HG03095 (cell line): ENCODE measurements around the gene LAMA3.

ENCODE experiments used
- ATAC-seq: cut with Tn5 transposase; IDR thresholded peaks from one replicate; pipeline ENCODE4 v1.9.1; 2021; ENCODE audit warnings: moderate library complexity; ENCODE audit not compliant: unreplicated experiment

LAMA3 gene

DNA sequence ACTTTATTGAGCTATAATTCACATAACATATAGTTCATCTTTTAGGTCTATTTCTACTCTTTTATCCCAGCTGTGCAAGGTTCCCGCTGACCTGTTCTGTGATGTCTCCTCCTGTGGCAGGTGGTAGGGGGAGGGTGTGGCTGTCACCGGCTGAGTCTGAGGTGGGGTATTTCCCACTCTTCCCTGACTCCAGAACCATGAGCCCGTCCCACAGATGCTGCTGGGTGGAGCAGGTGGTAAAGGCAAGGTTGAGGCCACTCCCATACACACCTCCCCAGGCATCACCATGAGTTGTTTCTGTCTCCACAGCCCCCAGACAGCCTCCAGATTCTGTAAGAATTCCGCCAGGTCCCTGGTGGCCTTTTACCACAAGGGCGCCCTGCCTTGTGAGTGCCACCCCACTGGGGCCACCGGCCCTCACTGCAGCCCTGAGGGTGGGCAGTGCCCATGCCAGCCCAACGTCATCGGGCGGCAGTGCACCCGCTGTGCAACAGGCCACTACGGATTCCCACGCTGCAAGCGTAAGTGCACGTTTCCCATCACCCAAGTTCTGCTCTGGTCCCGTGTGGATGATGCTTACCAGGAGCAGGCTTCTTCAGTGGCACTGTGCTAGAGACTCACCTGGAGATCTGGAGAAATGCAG lies 156.9 kb downstream of the LAMA3 start:
- ATAC-seq = no peak

- ATAC-seq = no peak
Measured at GRCh38 chr18:23847321-23847986, 158.2 kb downstream of the LAMA3 start.

DNA sequence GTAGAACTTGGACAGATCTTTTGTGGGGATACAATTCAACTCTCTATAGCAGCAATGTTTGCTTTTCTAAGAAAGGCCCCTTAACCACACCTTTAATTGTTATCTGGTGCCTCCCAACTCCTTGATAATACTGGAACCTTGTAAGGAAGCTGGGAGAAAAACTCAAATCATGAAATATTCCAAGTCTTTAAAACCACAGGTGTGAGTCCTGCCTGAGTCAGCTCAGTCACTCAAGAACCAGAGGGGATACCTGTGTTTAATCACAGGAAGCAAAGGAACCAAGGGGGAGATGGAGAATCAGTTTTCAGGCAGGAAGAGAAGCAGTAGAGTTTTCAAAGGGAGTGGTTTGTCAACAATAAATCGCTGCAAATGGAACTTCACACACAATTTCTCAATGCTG lies 159.9 kb downstream of the LAMA3 start:
- no peak for ATAC-seq

- ATAC-seq = no peak
Measured at GRCh38 chr18:23850215-23850614, 161.0 kb downstream of the LAMA3 start.

DNA sequence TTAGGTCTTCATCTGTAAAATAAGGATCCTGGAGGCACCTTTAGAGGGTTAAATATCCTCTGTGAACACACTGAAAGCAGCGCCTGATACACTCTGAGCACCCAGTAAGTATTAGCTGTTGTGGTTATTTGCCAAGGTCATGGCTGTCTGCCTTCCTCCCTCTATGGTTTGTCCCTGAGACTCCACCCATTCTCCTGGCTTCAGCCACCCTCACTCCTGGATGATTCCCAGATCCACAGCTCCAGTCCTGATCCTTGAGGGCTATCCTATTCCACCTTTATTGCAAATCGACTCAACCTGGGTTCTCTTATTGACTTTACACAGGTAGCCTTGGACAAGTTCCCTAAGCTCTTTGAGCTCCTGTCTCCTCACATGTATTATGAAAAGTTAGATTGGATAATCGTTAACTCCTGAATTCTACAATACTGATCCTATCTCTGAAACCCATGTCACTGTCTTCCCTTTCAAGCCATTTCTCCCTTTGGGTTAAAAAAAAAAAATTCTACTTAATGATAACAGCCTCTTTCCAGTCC lies 162.3 kb downstream of the LAMA3 start:
- ATAC-seq = no peak

DNA sequence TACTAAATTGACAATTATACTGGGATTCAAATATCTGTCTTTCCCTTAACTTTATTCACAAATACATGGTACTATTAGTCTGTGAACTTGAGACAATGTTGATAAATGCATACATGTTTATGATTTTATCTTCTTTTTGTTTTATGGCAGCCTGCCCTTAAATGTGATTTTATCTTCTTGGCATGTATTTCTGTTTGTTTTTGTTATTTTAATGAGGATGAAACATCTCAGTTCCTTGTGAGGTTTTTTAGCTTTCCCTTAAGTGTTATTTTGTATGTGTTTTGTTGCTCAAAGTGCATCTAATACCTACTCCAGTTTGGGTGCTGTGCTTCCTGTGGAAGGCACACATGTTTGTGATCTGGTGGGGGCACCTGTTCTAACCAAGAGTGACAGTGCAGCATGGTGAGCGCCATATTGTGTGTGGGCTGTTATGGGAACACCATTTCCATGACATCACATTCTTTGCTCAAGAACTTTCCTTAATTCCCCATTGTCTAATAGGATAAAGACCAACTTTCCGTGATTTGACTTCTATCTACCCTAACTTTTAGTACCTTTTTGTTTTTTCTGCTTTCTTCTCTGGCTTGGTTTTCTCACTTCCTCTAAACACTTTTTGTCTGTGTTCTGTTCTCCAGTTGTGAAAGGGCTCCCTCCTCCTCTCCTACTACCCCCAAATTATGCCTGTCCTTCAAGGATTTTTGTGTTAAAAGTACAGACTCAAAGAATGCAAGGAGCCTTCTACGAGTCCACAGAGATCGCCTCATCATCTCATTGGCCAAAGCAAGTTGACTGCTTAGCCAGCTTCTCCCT lies 163.2 kb downstream of the LAMA3 start:
- ATAC-seq = no peak

GRCh38 chr18:23853448-23854195 lies 164.4 kb downstream of the LAMA3 start:
- ATAC-seq = no peak

DNA sequence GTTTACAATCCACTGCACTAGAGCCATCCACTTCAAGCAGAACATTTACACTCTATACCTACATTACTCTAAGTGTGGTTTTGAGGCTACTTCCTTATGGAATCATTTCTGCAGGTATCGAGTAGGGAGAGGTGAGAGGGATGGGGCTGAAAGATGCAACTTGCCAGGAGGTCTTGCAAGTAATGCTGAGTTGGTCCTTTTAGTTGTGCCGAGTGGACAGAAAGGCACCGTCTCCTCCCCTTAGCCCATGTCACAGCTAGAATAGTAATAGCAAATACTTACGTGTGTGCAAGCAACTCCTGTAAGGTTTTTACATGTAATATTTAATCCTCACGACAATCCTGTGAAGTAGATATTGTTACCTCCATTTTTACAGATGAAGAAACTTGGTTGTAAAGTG lies 166.5 kb downstream of the LAMA3 start:
- ATAC-seq = no peak

- no peak for ATAC-seq
Measured at GRCh38 chr18:23856466-23857163, 167.4 kb downstream of the LAMA3 start.

GRCh38 chr18:23857164-23857552 lies 167.9 kb downstream of the LAMA3 start:
- ATAC-seq = no peak

DNA sequence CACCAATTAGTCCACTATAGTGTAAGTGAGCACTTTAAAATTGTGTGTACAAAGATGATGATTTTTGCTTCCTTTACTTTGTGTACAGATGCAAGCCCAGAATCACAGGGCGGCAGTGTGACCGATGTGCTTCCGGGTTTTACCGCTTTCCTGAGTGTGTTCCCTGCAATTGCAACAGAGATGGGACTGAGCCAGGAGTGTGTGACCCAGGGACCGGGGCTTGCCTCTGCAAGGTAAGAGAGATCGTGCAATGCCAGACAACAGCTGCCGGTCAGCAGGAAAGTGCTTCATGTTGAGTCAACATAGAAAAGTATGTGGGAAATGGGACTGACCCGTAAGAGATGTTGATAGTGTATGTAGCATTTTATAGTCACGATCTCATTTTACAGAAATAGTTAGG lies 168.5 kb downstream of the LAMA3 start:
- no peak for ATAC-seq

DNA sequence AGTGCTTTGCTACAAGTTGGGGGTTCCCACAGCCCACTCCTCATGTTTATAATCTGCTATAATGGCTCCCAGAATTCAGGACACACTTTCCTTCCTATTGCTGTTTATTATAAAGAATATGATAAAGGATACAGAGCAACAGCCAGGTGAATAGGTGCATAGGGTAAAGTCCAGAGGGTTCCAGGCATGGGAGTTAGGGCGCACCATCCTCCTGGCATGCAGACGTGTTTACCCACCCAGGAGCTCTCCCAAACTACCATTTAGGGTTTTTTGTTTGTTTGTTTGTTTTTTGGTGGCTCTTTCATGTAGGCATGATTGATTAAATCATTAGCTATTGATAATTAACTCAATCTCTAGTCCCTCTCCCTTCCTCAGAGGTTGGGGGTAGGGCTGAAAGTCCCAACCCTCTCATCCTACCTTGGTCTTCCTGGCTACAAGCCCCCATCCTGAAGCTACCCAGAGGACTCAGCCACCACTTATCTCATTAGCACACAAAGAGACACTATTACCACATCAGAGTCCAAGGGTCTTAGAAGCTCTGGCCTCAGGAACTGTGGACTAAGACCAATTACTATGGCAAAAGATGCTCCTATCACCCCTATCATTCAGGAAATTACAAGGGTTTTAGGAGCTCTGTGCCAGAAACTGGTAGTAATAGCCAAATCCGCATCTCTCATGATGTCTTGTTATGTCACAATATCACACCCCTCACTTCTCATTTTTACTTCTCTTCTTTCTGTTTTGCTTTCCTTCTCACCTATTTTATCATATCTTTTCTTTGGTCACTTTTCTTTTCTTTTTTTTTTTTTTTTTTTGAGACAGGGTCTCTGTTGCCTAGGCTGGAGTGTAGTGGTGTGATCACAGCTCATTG lies 170.4 kb downstream of the LAMA3 start:
- no peak for ATAC-seq

GRCh38 chr18:23861326-23861725 lies 172.1 kb downstream of the LAMA3 start:
- no peak for ATAC-seq

GRCh38 chr18:23861805-23862470 lies 172.7 kb downstream of the LAMA3 start:
- ATAC-seq = no peak

- no peak for ATAC-seq
Measured at GRCh38 chr18:23864624-23865023, 175.4 kb downstream of the LAMA3 start.

- no peak for ATAC-seq
Measured at GRCh38 chr18:23867006-23867405, 177.8 kb downstream of the LAMA3 start.

DNA sequence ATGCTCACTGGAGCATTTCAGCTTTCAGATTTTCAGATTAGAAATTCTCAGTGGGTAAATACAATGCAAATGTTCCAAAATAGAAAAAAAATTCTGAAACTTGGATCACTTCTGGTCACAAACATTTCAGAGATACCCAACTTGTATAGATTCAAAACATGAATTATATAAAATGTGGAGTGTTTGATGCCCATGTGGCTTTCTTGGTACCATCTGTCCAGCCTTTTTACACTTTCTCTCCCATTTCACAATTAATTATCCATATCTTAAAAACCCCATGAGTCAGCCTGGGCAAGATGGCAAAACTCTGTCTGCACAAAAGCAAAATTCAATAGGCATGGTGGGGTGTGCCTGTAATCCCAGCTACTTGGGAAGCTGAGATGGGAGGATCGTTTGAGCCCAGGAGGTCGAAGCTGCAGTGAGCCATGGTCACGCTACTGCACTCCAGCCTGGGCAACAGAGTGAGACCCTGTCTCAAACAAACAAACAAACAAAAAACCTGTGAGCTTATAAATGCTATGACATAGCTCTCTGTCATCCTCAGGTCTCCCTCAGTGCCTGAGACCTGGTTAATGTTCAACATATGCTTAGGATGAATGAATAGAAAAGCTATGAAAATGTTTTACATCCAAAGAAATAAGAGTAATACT lies 179.0 kb downstream of the LAMA3 start:
- no peak for ATAC-seq

GRCh38 chr18:23870676-23871380 lies 181.6 kb downstream of the LAMA3 start:
- no peak for ATAC-seq
